Measurements from ENCODE around the gene DNAL4.

Gene DNAL4

GRCh38 chr22:38776086-38776485 lies 17.9 kb downstream of the DNAL4 start:
- Histone ChIP-seq H2AK5ac (ENCODE audit: low read length) (no peak overlapping the region), H3K9ac (ENCODE audit: low read length) (no peak overlapping the region), H3K4me2 (ENCODE audit: low read length) (no peak overlapping the region), H3K79me1 (ENCODE audit: low read length) (no peaks in the 10 kb centered on the region), H3K9me3 (ENCODE audit: insufficient read depth, low read depth, low read length) (no peaks in the 10 kb centered on the region), H4K8ac (ENCODE audit: low read depth, low read length) (no peak overlapping the region), H3K23ac (ENCODE audit: low read length) (no peak overlapping the region), H3K4me3 (ENCODE audit: low read depth, low read length) (no peak overlapping the region), H4K12ac (ENCODE audit: low read depth, low read length) (no peak overlapping the region), H3K14ac (ENCODE audit: low read length) (no peak overlapping the region), H3K27me3 (ENCODE audit: insufficient read depth, low read length) (no peaks in the 10 kb centered on the region), H2BK120ac (ENCODE audit: insufficient read depth, low read length, poor library complexity) (no peak overlapping the region), H3K36me3 (ENCODE audit: control insufficient read depth in 1 of 2, insufficient read depth in 2 of 2, low read length in 2 of 2) (peaks cover 0 to 13% of the 10 kb centered on the region in 2 experiments), H3K79me2 (ENCODE audit: control insufficient read depth, insufficient read depth, low read length, poor library complexity) (no peaks in the 10 kb centered on the region), H4K91ac (ENCODE audit: low read depth, low read length) (no peak overlapping the region), H3K4me1 (ENCODE audit: control insufficient read depth in 1 of 2, insufficient read depth in 2 of 2, low read length in 2 of 2) (no peaks in the 10 kb centered on the region), H2BK12ac (ENCODE audit: low read length) (no peak overlapping the region), H3K4ac (ENCODE audit: low read depth, low read length) (no peak overlapping the region), H3K27ac (ENCODE audit: low read depth, low read length) (no peak overlapping the region), H3K18ac (ENCODE audit: low read length) (no peak overlapping the region), H2BK5ac (ENCODE audit: low read depth, low read length, poor library complexity) (no peak overlapping the region), H2AFZ (ENCODE audit: insufficient read depth, low read length, poor library complexity) (no peak overlapping the region)
- no peak for DNase-seq
- no CpG with 5 or more reads among the region's 6 CpGs for WGBS (ENCODE audit: extremely low coverage, insufficient coverage, insufficient read length)

GRCh38 chr22:38775656-38776055 lies 18.3 kb downstream of the DNAL4 start:
- H3K4ac ChIP-seq (ENCODE audit: low read depth, low read length), result no peak overlapping the region
- no peak overlapping the region for H4K91ac ChIP-seq (ENCODE audit: low read depth, low read length)
- no peak overlapping the region for H2BK12ac ChIP-seq (ENCODE audit: low read length)
- no peak overlapping the region for H2BK120ac ChIP-seq (ENCODE audit: insufficient read depth, low read length, poor library complexity)
- H3K9me3 ChIP-seq (ENCODE audit: insufficient read depth, low read depth, low read length), result no peaks in the 10 kb centered on the region
- no peak overlapping the region for H2AK5ac ChIP-seq (ENCODE audit: low read length)
- H3K4me1 ChIP-seq (ENCODE audit: control insufficient read depth in 1 of 2, insufficient read depth in 2 of 2, low read length in 2 of 2), result no peaks in the 10 kb centered on the region
- H4K8ac ChIP-seq (ENCODE audit: low read depth, low read length), result no peak overlapping the region
- no peak overlapping the region for H4K12ac ChIP-seq (ENCODE audit: low read depth, low read length)
- H3K23ac ChIP-seq (ENCODE audit: low read length), result no peak overlapping the region
- H3K4me3 ChIP-seq (ENCODE audit: low read depth, low read length), result no peak overlapping the region
- no peak overlapping the region for H2BK5ac ChIP-seq (ENCODE audit: low read depth, low read length, poor library complexity)
- WGBS (ENCODE audit: extremely low coverage, insufficient coverage, insufficient read length), result no CpG with 5 or more reads among the region's 13 CpGs
- no peak overlapping the region for H3K18ac ChIP-seq (ENCODE audit: low read length)
- H3K4me2 ChIP-seq (ENCODE audit: low read length), result no peak overlapping the region
- no peaks in the 10 kb centered on the region for H3K79me2 ChIP-seq (ENCODE audit: control insufficient read depth, insufficient read depth, low read length, poor library complexity)
- no peaks in the 10 kb centered on the region for H3K27me3 ChIP-seq (ENCODE audit: insufficient read depth, low read length)
- H3K79me1 ChIP-seq (ENCODE audit: low read length), result no peaks in the 10 kb centered on the region
- H2AFZ ChIP-seq (ENCODE audit: insufficient read depth, low read length, poor library complexity), result no peak overlapping the region
- H3K14ac ChIP-seq (ENCODE audit: low read length), result no peak overlapping the region
- no peak for DNase-seq
- no peak overlapping the region for H3K9ac ChIP-seq (ENCODE audit: low read length)
- H3K27ac ChIP-seq (ENCODE audit: low read depth, low read length), result no peak overlapping the region
- peaks cover 0 to 11% of the 10 kb centered on the region in 2 experiments for H3K36me3 ChIP-seq (ENCODE audit: control insufficient read depth in 1 of 2, insufficient read depth in 2 of 2, low read length in 2 of 2)

GRCh38 chr22:38774496-38775166 lies 19.3 kb downstream of the DNAL4 start:
- Histone ChIP-seq H4K91ac (ENCODE audit: low read depth, low read length) (no peak overlapping the region), H3K9ac (ENCODE audit: low read length) (no peak overlapping the region), H3K79me1 (ENCODE audit: low read length) (no peaks in the 10 kb centered on the region), H2AK5ac (ENCODE audit: low read length) (no peak overlapping the region), H3K4me1 (ENCODE audit: control insufficient read depth in 1 of 2, insufficient read depth in 2 of 2, low read length in 2 of 2) (no peaks in the 10 kb centered on the region), H3K79me2 (ENCODE audit: control insufficient read depth, insufficient read depth, low read length, poor library complexity) (no peaks in the 10 kb centered on the region), H2AFZ (ENCODE audit: insufficient read depth, low read length, poor library complexity) (no peak overlapping the region), H3K23ac (ENCODE audit: low read length) (no peak overlapping the region), H4K8ac (ENCODE audit: low read depth, low read length) (no peak overlapping the region), H2BK5ac (ENCODE audit: low read depth, low read length, poor library complexity) (no peak overlapping the region), H3K4me2 (ENCODE audit: low read length) (no peak overlapping the region), H3K14ac (ENCODE audit: low read length) (no peak overlapping the region), H3K4me3 (ENCODE audit: low read depth, low read length) (no peak overlapping the region), H3K4ac (ENCODE audit: low read depth, low read length) (no peak overlapping the region), H3K18ac (ENCODE audit: low read length) (no peak overlapping the region), H2BK12ac (ENCODE audit: low read length) (no peak overlapping the region), H3K27me3 (ENCODE audit: insufficient read depth, low read length) (no peaks in the 10 kb centered on the region), H3K27ac (ENCODE audit: low read depth, low read length) (no peak overlapping the region), H3K9me3 (ENCODE audit: insufficient read depth, low read depth, low read length) (no peaks in the 10 kb centered on the region), H2BK120ac (ENCODE audit: insufficient read depth, low read length, poor library complexity) (no peak overlapping the region), H3K36me3 (ENCODE audit: control insufficient read depth in 1 of 2, insufficient read depth in 2 of 2, low read length in 2 of 2) (peaks cover 0 to 4% of the 10 kb centered on the region in 2 experiments), H4K12ac (ENCODE audit: low read depth, low read length) (no peak overlapping the region)
- no peak for DNase-seq
- WGBS (ENCODE audit: extremely low coverage, insufficient coverage, insufficient read length), result no CpG with 5 or more reads among the region's 11 CpGs

GRCh38 chr22:38773363-38773946 lies 20.5 kb downstream of the DNAL4 start:
- Histone ChIP-seq H3K79me1 (ENCODE audit: low read length) (no peaks in the 10 kb centered on the region), H4K91ac (ENCODE audit: low read depth, low read length) (no peak overlapping the region), H2AFZ (ENCODE audit: insufficient read depth, low read length, poor library complexity) (no peak overlapping the region), H3K27ac (ENCODE audit: low read depth, low read length) (no peak overlapping the region), H3K4ac (ENCODE audit: low read depth, low read length) (no peak overlapping the region), H3K14ac (ENCODE audit: low read length) (no peak overlapping the region), H3K9ac (ENCODE audit: low read length) (no peak overlapping the region), H3K4me2 (ENCODE audit: low read length) (no peak overlapping the region), H3K4me1 (ENCODE audit: control insufficient read depth in 1 of 2, insufficient read depth in 2 of 2, low read length in 2 of 2) (no peaks in the 10 kb centered on the region), H4K8ac (ENCODE audit: low read depth, low read length) (no peak overlapping the region), H3K18ac (ENCODE audit: low read length) (no peak overlapping the region), H3K36me3 (ENCODE audit: control insufficient read depth in 1 of 2, insufficient read depth in 2 of 2, low read length in 2 of 2) (no peaks in the 10 kb centered on the region), H2BK12ac (ENCODE audit: low read length) (no peak overlapping the region), H3K9me3 (ENCODE audit: insufficient read depth, low read depth, low read length) (no peaks in the 10 kb centered on the region), H2BK5ac (ENCODE audit: low read depth, low read length, poor library complexity) (no peak overlapping the region), H3K23ac (ENCODE audit: low read length) (no peak overlapping the region), H4K12ac (ENCODE audit: low read depth, low read length) (no peak overlapping the region), H2BK120ac (ENCODE audit: insufficient read depth, low read length, poor library complexity) (no peak overlapping the region), H3K4me3 (ENCODE audit: low read depth, low read length) (no peak overlapping the region), H2AK5ac (ENCODE audit: low read length) (no peak overlapping the region), H3K27me3 (ENCODE audit: insufficient read depth, low read length) (no peaks in the 10 kb centered on the region), H3K79me2 (ENCODE audit: control insufficient read depth, insufficient read depth, low read length, poor library complexity) (no peaks in the 10 kb centered on the region)
- WGBS (ENCODE audit: extremely low coverage, insufficient coverage, insufficient read length), result no CpG with 5 or more reads among the region's 4 CpGs
- DNase-seq, result no peak

Data from trophoblast cell (in vitro differentiated cells and primary cell).